Measurements from ENCODE around the gene COL4A1.
A peak's percentile ranks its signal among the peaks of the same experiment; 100 is the strongest.

COL4A1 gene

GRCh38 chr13:110308656-110309359 lies 1.9 kb upstream of the COL4A1 start:
- no peak for DNase-seq (ENCODE audit: low read depth)

GRCh38 chr13:110307767-110308655 lies 1.1 kb upstream of the COL4A1 start:
- DNase-seq (ENCODE audit: low read depth), result peak; percentile 56

DNA sequence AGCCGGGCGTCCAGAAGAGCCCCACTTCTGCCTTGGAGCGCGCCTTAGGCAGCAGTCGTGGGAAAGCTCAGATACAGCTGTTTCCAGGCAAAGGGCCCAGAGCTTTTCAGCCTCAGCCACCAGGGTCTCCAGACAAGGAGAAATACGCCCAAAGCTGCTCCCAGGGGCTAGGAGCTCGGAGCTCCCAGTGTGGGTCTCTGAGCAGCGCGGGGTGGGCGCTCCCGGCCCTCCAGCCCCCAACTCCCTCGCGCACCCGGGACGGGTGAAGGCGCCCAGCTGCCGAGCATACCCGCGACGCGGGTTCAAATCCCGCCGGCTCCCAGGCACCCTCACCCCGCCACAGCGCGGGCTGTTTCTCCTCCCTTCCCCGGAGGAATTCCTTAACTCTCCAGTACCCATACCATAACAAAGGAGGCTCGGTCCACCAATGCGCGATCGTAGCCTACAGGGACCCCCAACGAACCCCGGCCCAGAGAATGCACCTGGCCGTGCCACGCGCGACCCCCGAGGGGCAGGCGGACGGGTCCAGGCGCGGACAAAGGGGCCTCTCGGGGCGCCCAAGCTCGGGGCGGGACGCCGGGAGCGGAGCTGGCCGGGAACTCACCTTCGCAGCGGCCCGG lies 507 bp downstream of the COL4A1 start:
- DNase-seq (ENCODE audit: low read depth), result peak; percentile 37

DNA sequence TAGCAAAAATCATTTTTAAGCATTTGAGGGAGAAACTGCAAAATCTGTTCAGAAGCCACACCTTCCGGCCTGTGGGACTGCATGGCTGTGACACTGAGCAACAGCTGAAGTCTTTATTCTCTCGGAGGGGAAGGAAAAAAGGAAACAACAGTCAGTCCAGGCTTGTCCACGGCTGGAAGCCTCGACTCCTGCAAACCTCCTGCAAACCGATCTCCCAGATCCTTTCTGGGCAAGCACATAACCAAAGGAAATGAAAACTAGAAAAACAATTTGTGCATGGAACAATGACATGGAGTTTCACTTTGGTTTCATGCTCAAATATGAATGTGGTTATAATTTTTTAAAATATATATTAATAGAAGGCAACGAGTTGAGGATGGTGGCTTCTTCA lies 1.0 kb downstream of the COL4A1 start:
- peak; percentile 33 for DNase-seq (ENCODE audit: low read depth)

GRCh38 chr13:110305544-110305943 lies 1.4 kb downstream of the COL4A1 start:
- no peak for DNase-seq (ENCODE audit: low read depth)

DNA sequence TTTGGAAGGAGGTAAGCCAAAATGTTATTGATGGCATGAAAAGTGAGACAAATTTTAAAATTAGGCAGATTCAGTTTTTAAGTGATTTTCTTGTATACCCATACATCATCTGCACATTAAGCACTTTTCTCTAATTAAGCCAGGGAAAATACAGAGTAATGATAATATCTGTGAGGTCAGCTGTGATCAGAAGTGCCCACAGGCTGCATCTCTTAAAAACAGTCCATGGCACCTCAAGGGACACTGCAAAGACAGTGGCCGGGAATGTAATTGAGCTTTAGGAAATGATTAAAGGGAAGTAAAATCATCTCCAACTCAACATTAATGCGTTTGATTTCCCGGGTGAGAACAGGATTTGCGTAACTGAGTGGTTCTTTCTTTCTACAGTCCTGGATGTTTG lies 2.0 kb downstream of the COL4A1 start:
- DNase-seq (ENCODE audit: low read depth), result no peak

- peak; percentile 48 for DNase-seq (ENCODE audit: low read depth)
These were observed 2.7 kb downstream of the COL4A1 start for GRCh38 chr13:110304256-110304655.

DNA sequence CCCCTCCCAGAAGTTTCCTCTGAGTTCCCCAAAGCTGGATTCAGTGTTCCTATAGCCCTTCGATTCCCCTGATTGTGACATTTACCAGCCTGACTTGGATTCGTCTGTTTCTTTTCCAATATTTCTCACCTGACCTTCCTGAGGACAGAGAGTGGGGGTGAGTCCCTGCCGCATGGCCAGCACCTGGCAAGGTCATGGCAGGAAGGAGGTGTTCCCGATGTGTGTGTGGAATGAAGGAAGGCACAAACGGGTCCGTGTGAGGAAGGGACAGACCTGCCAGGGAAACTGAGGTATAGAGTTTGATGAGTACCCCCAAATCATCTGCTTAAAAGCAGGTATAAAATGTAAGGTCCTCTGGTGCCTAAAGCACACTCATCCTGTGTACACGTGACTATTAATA lies 3.3 kb downstream of the COL4A1 start:
- DNase-seq (ENCODE audit: low read depth), result no peak

- no peak for DNase-seq (ENCODE audit: low read depth)
These were observed 4.0 kb downstream of the COL4A1 start for GRCh38 chr13:110302997-110303396.

DNA sequence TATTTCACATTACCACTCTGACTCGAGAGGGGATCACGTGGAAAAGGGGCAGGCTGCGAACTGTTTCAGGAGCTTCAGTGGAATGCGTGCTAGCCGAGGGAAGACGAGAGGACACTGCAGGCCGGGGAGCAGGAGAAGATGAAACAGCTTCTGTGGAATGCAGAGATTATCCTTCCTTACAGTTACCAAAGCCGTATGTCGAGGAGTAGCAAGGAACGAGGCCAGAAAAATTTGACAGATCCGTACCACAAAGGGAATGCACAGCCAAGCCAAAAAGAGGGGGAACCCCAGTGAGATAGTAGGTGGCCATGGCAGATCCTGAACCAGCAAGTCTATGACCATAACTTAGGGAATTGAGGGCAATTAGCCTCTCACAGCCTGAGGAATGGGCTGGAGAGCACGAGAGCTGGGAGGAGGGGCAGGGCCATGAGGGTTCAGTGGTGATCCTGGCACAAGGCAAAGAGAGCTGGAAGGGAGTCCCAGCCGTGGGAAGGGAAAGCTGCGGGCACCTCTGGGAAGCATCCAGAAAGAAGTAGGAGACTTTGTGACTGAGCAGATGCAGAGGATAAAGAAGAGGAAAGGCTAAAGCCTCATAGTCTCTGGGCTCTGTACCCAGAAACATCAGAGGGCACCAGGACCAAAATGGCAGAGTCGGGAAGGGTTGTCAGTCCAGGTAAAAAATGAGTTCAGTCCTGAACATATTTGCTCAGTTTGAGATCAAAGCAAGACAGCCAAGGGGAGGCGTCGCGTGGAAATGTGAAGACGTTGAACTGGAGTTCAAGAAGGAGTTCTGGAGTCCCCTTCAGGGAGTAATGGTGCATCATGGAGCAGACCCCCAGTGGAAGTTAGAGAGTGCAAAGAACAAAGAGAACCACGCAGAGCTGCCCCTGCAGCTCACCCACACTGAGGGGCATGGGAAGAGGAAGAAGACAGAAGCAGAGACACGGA lies 5.1 kb downstream of the COL4A1 start:
- peak; percentile 47 for DNase-seq (ENCODE audit: low read depth)

GRCh38 chr13:110301083-110301482 lies 5.9 kb downstream of the COL4A1 start:
- DNase-seq (ENCODE audit: low read depth), result no peak

DNA sequence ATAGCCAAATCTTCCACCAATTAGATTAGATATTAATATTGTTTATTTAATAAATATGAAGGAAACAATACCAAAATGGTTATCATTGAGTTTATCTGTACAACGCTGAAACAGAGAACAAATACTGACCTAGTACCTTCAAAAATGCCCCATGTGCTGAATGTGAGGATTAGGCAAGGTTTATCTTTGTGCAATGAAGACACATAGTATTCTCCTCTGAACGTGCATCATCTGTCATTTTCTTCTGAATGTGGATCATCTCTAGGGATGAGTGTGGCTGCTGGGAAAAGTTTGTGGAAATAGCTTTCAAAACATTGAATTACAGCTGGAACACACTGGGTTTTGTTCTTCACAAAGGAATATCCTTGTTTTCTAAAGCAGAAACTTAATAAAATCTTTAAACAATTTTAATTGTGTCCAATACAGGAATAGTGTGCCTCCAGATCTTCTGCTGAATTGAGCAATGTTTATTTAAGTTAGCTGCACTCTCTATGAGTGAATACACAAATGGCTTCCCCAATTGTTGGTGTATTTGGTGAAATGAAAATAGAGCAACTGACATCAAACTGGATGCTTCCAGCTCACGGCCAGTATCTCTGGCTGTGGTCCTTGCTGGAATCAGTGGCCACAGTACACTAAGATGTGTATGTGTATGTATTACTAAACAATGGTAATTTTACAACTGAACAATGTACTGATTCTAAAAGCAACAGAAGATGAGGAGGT lies 6.7 kb downstream of the COL4A1 start:
- peak; percentile 44 for DNase-seq (ENCODE audit: low read depth)

GRCh38 chr13:110299283-110299840 lies 7.6 kb downstream of the COL4A1 start:
- DNase-seq (ENCODE audit: low read depth), result no peak

DNA sequence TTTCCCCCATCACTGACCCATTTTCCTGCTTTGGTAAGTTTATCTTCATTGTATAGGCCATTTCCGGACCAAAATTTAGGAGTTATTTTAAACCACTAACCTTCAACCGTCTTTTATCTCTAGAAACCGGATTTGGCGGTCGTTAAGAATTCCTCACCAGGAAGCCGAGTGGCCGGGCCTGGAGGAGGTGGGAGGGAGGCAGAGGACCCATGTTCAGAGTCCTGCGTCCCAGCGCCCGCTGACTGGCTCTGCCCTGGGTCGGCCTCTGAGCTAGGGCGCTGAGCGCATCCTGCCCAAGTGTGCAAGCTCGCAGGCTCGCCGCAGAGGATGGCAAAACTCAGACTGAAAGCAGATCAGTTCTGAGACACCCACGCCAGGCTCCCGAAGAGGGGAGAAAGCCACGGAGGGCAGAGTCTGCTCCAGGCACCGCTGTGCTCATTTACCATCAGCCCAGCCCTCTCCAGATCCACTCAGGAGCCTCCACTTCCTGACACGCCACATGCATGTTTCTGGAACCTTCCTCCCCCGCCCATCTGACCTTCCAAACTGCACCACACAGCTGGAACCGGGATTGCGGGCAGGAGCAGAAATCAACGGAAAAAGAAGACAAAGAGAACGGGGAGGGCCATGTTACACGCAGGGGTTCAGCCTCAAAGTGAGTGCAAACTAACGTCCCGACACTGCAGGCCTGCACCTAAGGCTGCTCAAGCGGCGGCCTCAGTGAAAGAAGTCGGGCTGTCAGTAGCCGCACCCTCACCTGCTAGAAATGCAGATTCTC lies 8.3 kb downstream of the COL4A1 start:
- DNase-seq (ENCODE audit: low read depth), result no peak

DNA sequence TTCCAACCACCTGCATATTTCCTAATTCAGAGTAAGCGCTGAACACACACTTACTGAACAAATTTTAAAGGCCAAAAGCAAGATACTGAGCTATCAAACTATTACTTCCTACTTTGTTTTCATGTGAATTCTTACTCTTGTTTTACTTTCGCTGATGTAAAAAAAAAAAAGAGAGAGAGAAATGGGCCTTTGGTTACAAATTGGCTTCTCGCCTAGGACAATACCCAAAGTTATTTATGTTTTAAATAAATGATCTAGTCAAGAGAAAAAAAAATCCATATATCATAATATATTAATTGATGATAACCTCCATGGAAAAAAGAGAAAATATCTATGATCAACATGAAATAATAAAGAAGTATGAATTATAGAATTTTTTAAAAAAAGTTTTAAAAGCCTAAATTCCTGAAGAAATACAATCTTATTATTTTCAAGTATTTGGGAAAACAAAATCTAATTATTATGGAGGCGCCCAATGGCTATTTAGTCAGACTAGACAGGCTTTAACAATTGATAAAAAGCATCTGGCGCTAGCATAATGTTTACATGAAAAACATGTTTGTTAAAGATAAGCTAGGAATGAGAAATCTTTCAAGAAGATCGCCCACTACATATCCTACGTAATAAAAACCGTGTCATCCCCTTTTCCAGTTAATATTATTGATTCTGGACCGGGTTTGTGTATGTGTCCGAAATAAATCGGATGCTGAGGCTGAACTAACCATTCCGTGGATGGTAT lies 9.0 kb downstream of the COL4A1 start:
- no peak for DNase-seq (ENCODE audit: low read depth)

- DNase-seq (ENCODE audit: low read depth), result no peak
These were observed 9.9 kb downstream of the COL4A1 start for GRCh38 chr13:110297011-110297410.

- DNase-seq (ENCODE audit: low read depth), result no peak
These were observed 12.3 kb downstream of the COL4A1 start for GRCh38 chr13:110294622-110295021.

GRCh38 chr13:110294146-110294545 lies 12.8 kb downstream of the COL4A1 start:
- DNase-seq (ENCODE audit: low read depth), result peak; percentile 94

DNA sequence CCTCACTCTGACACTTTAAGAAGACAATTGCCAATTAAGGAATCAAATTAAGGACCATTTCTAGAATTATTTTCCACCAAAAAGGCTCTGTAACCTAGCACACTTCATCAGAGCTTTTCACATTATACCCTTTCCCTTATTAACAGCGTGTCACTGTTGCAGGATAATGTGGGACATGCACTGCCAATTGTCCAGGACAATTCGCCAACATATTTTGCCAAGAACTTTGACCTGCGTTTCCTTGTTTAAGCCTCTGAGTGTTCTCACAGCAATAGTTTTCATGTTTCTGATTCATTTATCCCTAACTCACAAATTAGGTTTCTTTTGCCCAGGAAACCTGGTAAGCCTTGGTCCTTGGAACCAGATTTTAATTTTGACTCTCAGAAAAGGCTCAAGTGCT lies 13.3 kb downstream of the COL4A1 start:
- DNase-seq (ENCODE audit: low read depth), result peak; percentile 21
